ENCODE data around the gene TRAK2.
A peak's percentile ranks its signal among the peaks of the same experiment; 100 is the strongest.
"Not testable (repeated sequence)": the region's sequence is repeated elsewhere in the genome, so short reads cannot be mapped to it uniquely, and the experiment has no call there.

The TRAK2 gene, protein sequence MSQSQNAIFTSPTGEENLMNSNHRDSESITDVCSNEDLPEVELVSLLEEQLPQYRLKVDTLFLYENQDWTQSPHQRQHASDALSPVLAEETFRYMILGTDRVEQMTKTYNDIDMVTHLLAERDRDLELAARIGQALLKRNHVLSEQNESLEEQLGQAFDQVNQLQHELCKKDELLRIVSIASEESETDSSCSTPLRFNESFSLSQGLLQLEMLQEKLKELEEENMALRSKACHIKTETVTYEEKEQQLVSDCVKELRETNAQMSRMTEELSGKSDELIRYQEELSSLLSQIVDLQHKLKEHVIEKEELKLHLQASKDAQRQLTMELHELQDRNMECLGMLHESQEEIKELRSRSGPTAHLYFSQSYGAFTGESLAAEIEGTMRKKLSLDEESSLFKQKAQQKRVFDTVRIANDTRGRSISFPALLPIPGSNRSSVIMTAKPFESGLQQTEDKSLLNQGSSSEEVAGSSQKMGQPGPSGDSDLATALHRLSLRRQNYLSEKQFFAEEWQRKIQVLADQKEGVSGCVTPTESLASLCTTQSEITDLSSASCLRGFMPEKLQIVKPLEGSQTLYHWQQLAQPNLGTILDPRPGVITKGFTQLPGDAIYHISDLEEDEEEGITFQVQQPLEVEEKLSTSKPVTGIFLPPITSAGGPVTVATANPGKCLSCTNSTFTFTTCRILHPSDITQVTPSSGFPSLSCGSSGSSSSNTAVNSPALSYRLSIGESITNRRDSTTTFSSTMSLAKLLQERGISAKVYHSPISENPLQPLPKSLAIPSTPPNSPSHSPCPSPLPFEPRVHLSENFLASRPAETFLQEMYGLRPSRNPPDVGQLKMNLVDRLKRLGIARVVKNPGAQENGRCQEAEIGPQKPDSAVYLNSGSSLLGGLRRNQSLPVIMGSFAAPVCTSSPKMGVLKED

DNA sequence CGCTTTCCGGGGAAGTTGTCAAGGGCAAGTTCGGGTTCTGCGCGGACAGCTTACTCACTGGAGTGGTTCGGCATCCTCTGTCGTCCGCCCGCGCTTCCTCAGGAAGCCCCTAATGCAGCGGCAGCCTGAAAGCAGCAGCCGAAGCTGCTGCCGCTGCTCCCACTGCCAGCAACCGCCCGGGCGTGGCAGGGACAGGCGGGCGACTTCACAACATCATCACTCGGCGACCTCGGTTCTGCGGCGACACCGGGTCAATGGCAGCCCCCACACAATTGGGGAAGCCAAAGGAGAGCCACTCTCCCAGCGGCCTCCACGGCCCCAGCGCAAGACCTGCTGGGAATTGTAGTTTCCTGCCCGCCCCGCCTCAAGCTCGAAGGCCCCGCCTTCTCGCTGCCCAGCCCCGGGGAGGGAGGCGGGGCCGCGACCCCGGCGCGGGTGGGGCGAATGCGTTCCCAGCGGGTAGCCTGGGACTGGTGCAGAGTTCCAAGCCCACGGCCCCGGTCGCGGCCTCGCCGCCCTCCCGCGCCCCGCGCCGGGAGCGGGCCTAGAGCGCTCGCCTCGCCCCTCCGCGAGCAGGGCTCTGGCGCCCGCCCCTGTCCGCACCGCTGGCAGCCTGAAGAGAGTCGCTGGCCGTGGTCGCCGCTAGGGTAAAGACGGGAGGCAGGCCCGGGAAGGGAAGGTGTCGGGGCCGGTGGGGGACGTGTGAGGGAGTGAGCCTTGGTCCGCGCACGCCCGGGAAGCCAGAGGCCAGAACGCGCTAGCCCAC is at the start of gene TRAK2, which contains the start of gene STRADB:
Gene TRAK2 (minus strand): TSS at position 167 of the 766 bp plus-strand sequence. CDS start 30,951 bp downstream, outside the sequence.
Gene STRADB (plus strand): TSS at position 449 of the 766 bp plus-strand sequence. CDS start 3,101 bp downstream, outside the sequence.
- TF ChIP-seq, protein P1, sequence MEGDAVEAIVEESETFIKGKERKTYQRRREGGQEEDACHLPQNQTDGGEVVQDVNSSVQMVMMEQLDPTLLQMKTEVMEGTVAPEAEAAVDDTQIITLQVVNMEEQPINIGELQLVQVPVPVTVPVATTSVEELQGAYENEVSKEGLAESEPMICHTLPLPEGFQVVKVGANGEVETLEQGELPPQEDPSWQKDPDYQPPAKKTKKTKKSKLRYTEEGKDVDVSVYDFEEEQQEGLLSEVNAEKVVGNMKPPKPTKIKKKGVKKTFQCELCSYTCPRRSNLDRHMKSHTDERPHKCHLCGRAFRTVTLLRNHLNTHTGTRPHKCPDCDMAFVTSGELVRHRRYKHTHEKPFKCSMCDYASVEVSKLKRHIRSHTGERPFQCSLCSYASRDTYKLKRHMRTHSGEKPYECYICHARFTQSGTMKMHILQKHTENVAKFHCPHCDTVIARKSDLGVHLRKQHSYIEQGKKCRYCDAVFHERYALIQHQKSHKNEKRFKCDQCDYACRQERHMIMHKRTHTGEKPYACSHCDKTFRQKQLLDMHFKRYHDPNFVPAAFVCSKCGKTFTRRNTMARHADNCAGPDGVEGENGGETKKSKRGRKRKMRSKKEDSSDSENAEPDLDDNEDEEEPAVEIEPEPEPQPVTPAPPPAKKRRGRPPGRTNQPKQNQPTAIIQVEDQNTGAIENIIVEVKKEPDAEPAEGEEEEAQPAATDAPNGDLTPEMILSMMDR (IDR thresholded peaks at IDR 0.05; ENCODE audit: insufficient read depth, missing control alignments): no peak
- no peak for FAIRE-seq
- peak; percentile 42 for DNase-seq (ENCODE audit: insufficient read length, low spot score)

DNA sequence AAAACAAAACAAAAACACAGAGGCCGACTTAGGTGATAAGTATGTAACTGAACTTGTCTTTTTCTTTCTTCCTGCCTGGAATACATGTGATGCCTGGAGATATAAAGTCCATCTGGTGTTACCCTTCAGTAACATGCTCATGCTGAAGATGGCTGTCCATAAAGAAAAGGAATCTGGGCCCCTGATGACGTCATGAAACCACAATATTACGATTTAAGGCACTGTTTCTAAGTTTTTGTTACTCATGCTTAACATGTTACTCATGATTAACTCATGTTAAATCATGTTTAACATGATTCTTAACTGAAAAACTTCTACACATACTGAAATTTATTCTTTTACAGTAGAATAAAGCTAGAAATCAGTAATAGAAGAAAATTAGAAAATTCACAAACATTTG is 49.3 kb upstream of the TRAK2 start:
- TF ChIP-seq, protein P1 (IDR thresholded peaks at IDR 0.05; ENCODE audit: insufficient read depth, missing control alignments): no peak
- no peak for DNase-seq (ENCODE audit: insufficient read length, low spot score)
- no peak for FAIRE-seq

DNA sequence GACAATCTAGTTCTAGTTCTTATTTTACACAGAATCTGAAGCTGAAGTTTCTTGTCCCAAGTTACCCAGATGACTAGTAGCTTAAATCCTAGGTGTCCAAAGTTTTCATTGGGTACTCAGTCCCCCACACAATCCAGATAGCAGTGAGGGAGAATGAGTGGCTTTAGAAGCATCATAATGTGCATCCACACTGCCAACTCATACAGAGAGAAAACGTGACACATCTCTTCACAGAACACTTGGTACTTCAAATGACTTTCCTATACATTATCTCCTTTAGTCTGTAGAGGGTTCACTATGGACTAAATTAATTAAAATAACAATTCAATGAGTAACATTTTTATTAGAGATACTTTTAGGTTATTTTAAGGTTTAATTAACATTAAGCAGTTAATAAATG is 45.5 kb upstream of the TRAK2 start:
- DNase-seq (ENCODE audit: insufficient read length, low spot score) (no peak), FAIRE-seq (no peak)
- TF ChIP-seq, protein P1 (IDR thresholded peaks at IDR 0.05; ENCODE audit: insufficient read depth, missing control alignments): no peak

DNA sequence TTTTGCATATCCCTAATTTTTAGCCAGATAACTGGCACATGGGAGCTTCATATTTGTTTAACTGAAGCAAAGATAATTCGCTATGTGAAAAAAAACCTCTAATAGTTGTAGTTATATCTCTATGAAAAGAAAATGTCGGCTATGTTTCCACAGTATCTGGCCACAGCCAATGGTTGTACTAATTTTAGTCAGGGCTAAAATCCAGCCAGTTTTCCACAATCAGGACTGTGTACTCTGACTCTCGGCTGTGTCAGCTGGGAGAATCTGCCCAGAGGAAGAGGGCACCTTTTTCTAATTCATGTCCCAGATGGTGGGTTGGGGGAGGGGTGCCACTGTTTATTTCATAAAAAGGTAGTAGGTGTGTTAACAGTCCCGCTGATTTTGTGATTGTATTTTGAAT is 39.0 kb upstream of the TRAK2 start:
- FAIRE-seq (no peak), DNase-seq (ENCODE audit: insufficient read length, low spot score) (no peak)
- TF ChIP-seq, protein P1 (IDR thresholded peaks at IDR 0.05; ENCODE audit: insufficient read depth, missing control alignments): no peak

DNA sequence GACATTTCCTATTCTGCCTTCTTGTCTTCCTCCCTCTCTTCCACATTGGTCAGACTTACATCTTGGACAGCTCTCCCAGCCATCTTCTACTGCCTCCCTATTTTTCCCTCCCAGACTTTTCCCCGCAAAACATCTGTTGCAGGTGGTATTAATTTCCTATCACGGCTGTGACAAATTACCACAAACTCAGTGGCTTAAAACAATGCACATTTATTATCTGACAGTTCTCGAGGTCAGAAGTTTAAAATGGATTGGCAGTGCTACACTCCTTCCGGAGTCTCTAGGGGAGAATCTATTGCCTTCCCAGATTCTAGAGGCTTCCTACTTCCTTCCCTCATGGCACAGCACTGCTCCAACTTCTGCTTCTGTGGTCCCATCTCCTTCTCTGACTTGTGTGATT is 33.5 kb upstream of the TRAK2 start:
- FAIRE-seq: no peak
- DNase-seq (ENCODE audit: insufficient read length, low spot score): no peak
- TF ChIP-seq, protein P1 (IDR thresholded peaks at IDR 0.05; ENCODE audit: insufficient read depth, missing control alignments): no peak

DNA sequence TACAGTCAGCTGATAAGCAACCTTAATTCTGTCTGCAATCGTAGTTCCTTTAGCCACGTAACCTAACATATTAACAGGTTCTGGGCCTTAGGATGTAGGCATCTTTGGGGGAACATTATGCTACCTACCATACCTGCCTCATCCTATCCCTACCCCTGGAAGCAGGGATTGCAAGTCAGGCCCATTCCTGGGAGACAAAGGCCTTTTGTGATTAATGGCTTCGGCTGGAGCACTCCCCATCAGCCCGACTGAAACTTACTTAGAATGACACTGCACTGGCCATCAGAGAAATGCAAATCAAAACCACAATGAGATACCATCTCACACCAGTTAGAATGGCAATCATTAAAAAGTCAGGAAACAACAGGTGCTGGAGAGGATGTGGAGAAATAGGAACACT is 32.5 kb upstream of the TRAK2 start:
- not testable (repeated sequence) for FAIRE-seq; DNase-seq (ENCODE audit: insufficient read length, low spot score)

DNA sequence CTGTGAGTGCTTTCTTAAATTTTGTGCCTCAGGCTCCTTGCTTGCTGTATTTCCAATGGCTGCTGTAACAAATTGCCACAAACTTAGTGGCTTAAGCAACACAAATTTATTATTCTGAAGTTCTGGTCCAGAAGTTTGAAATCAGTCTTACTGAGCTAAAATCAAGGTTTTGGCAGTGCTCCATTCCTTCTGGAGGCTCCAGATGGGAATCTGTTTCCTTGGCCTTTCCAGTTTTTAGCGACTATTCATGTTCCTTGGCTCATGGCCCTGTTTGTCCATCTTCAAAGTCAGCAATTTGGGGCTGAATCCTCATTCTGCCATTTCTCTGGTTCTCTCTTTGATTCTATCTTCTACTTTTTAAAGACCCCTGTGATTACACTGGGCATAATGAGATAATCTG is 32.1 kb upstream of the TRAK2 start:
- FAIRE-seq (no peak), DNase-seq (ENCODE audit: insufficient read length, low spot score) (no peak)
- TF ChIP-seq, protein P1 (IDR thresholded peaks at IDR 0.05; ENCODE audit: insufficient read depth, missing control alignments): no peak

Measured in D721Med (cell line).